ENCODE data around the gene TECPR2. TPM values are rescaled to one million over a fixed set of nuclear protein-coding genes. Genes with fewer than 3 reads are reported as not detected.
A peak's percentile ranks its signal among the peaks of the same experiment; 100 is the strongest.

The TECPR2 gene
- total RNA-seq, 1 experiment from 2014 or later, result 29.7 TPM

- H3K9me2 ChIP-seq (ENCODE audit: insufficient read depth), result no peaks in the 10 kb centered on the region
- ChIA-PET POLR2A (ENCODE audit: unreplicated experiment) (no interaction called here), CTCF (no interaction called here)
- no peaks in the 10 kb centered on the region for H3K27me3 ChIP-seq (ENCODE audit: insufficient read depth, low read depth)
- TF ChIP-seq EZH2 (IDR thresholded peaks at IDR 0.05; ENCODE audit: low read depth) (no peak), CTCF (conservative IDR thresholded peaks at IDR 0.05) (no peak)
- no peaks in the 10 kb centered on the region for H4K20me1 ChIP-seq (ENCODE audit: insufficient read depth)
- no peaks in the 10 kb centered on the region for H3K4me1 ChIP-seq (replicated peaks; ENCODE audit: insufficient read depth)
- no peaks in the 10 kb centered on the region; the same call in 1 of the 2 replicates for H3K36me3 ChIP-seq (ENCODE audit: low read depth)
- H2AFZ ChIP-seq, result no peak overlapping the region
- no peaks in the 10 kb centered on the region for H3K79me2 ChIP-seq (ENCODE audit: low read depth)
- no peaks in the 10 kb centered on the region for H3K9me3 ChIP-seq (ENCODE audit: insufficient read depth, low read depth)
- intact Hi-C loops (cut with micrococcal nuclease; ENCODE audit: unreplicated experiment), result no loop called here
- peak in 1 of 2 experiments; percentile 10 for DNase-seq
- peaks cover 4% of the 10 kb centered on the region; the same call in 1 of the 2 replicates for H3F3A ChIP-seq (ENCODE audit: insufficient read depth, low read depth)
- BruUV-seq (replicated peaks), result no TSS peak
- H3K27ac ChIP-seq, result no peak overlapping the region
- no peak overlapping the region for H3K4me2 ChIP-seq
- H3K4me3 ChIP-seq, result no peak overlapping the region
Observed at GRCh38 chr14:102335163-102335562, 27.6 kb upstream of the TECPR2 start.

GRCh38 chr14:102338724-102339123, 24.0 kb upstream of the TECPR2 start:
- intact Hi-C loops (cut with micrococcal nuclease; ENCODE audit: unreplicated experiment), result no loop called here
- Histone ChIP-seq H3K27me3 (ENCODE audit: insufficient read depth, low read depth) (no peaks in the 10 kb centered on the region), H3F3A (ENCODE audit: insufficient read depth, low read depth) (peaks cover 6% of the 10 kb centered on the region; the same call in 1 of the 2 replicates), H3K9me2 (ENCODE audit: insufficient read depth) (no peaks in the 10 kb centered on the region), H3K36me3 (ENCODE audit: low read depth) (peaks cover 5% of the 10 kb centered on the region; the same call in 1 of the 2 replicates), H3K4me3 (no peak overlapping the region), H3K27ac (no peak overlapping the region), H3K4me1 (replicated peaks; ENCODE audit: insufficient read depth) (no peaks in the 10 kb centered on the region), H3K9me3 (ENCODE audit: insufficient read depth, low read depth) (no peaks in the 10 kb centered on the region), H4K20me1 (ENCODE audit: insufficient read depth) (no peaks in the 10 kb centered on the region), H2AFZ (no peak overlapping the region), H3K4me2 (no peak overlapping the region), H3K79me2 (ENCODE audit: low read depth) (no peaks in the 10 kb centered on the region)
- TF ChIP-seq EZH2 (IDR thresholded peaks at IDR 0.05; ENCODE audit: low read depth), result no peak
- no peak for TF ChIP-seq CTCF (conservative IDR thresholded peaks at IDR 0.05)
- BruUV-seq (replicated peaks), result no TSS peak
- ChIA-PET POLR2A (ENCODE audit: unreplicated experiment) (no interaction called here), CTCF (no interaction called here)
- DNase-seq, result peak in 1 of 2 experiments; percentile 17

GRCh38 chr14:102341566-102341965, 21.2 kb upstream of the TECPR2 start:
- DNase-seq, result peak in 1 of 2 experiments; percentile 15
- Histone ChIP-seq H3K27ac (no peak overlapping the region), H4K20me1 (ENCODE audit: insufficient read depth) (no peaks in the 10 kb centered on the region), H3K79me2 (ENCODE audit: low read depth) (no peaks in the 10 kb centered on the region), H3K4me3 (no peak overlapping the region), H3K36me3 (ENCODE audit: low read depth) (peaks cover 5% of the 10 kb centered on the region; the same call in 1 of the 2 replicates), H3K4me2 (no peak overlapping the region), H3K9me3 (ENCODE audit: insufficient read depth, low read depth) (no peaks in the 10 kb centered on the region), H3K4me1 (replicated peaks; ENCODE audit: insufficient read depth) (no peaks in the 10 kb centered on the region), H3F3A (ENCODE audit: insufficient read depth, low read depth) (peaks cover 16% of the 10 kb centered on the region; the same call in 1 of the 2 replicates), H3K27me3 (ENCODE audit: insufficient read depth, low read depth) (no peaks in the 10 kb centered on the region), H2AFZ (no peak overlapping the region), H3K9me2 (ENCODE audit: insufficient read depth) (no peaks in the 10 kb centered on the region)
- intact Hi-C loops (cut with micrococcal nuclease; ENCODE audit: unreplicated experiment), result no loop called here
- ChIA-PET POLR2A (ENCODE audit: unreplicated experiment) (no interaction called here), CTCF (no interaction called here)
- BruUV-seq (replicated peaks), result no TSS peak
- TF ChIP-seq CTCF (conservative IDR thresholded peaks at IDR 0.05) (no peak), EZH2 (IDR thresholded peaks at IDR 0.05; ENCODE audit: low read depth) (no peak)

All from PC-9 (cell line).